ENCODE measurements around the gene IL4R.

- no peak for TF ChIP-seq CTCF (IDR thresholded peaks at IDR 0.05)
- no peak for TF ChIP-seq POLR2A (IDR thresholded peaks at IDR 0.05)
- peak; percentile 41 for TF ChIP-seq POLR2AphosphoS5 (IDR thresholded peaks at IDR 0.05)
Measured at GRCh38 chr16:27317320-27317719, 3.5 kb downstream of the IL4R start.
